HUES6 (cell line): ENCODE measurements around the gene SULT1A3.
A peak's percentile ranks its signal among the peaks of the same experiment; 100 is the strongest.
"Not testable (repeated sequence)": the region's sequence is repeated elsewhere in the genome, so short reads cannot be mapped to it uniquely, and the experiment has no call there.

ENCODE experiments used
- H3K27ac ChIP-seq: 2 replicates; pipeline ENCODE4 v1.7.0; 2013; ENCODE audit warnings: low read depth, mild to moderate bottlenecking, low read length, inconsistent platforms
- H3K27me3 ChIP-seq: 2 replicates; pipeline ENCODE4 v1.6.1; 2013; ENCODE audit warnings: low read length; ENCODE audit not compliant: control insufficient read depth, insufficient read depth
- H3K36me3 ChIP-seq: 2 replicates; pipeline ENCODE4 v1.6.1; 2013; ENCODE audit warnings: low read length; ENCODE audit not compliant: control insufficient read depth, insufficient read depth
- H3K4me1 ChIP-seq: 2 replicates; pipeline ENCODE4 v1.6.1; 2013; ENCODE audit warnings: low read length; ENCODE audit not compliant: control insufficient read depth, insufficient read depth
- H3K4me3 ChIP-seq: 2 replicates; pipeline ENCODE4 v1.5.1; 2013; ENCODE audit warnings: low read depth, low read length
- H3K9ac ChIP-seq: one replicate; pipeline ENCODE4 v1.6.1; 2013; ENCODE audit warnings: mild to moderate bottlenecking, low read length
- H3K9me3 ChIP-seq: 2 replicates; pipeline ENCODE4 v1.6.1; 2013; ENCODE audit warnings: low read depth, low read length; ENCODE audit not compliant: control insufficient read depth, insufficient read depth

Gene SULT1A3

GRCh38 chr16:30187971-30188561 is 11.0 kb upstream of the SULT1A3 start:
- Histone ChIP-seq H3K27ac (no peak overlapping the region), H3K27me3 (peaks cover 12% of the 10 kb centered on the region), H3K4me3 (no peak overlapping the region), H3K36me3 (no peaks in the 10 kb centered on the region), H3K9me3 (no peaks in the 10 kb centered on the region), H3K4me1 (peaks cover 5% of the 10 kb centered on the region), H3K9ac (no peak overlapping the region)

GRCh38 chr16:30191158-30191557 is 7.9 kb upstream of the SULT1A3 start:
- not testable (repeated sequence) for H3K36me3 ChIP-seq, H3K9me3 ChIP-seq, H3K4me1 ChIP-seq, H3K4me3 ChIP-seq, H3K27me3 ChIP-seq, H3K27ac ChIP-seq, H3K9ac ChIP-seq

- H3K36me3 ChIP-seq, H3K27ac ChIP-seq, H3K4me3 ChIP-seq, H3K9ac ChIP-seq, H3K4me1 ChIP-seq, H3K9me3 ChIP-seq, H3K27me3 ChIP-seq: not testable (repeated sequence)
These were observed 6.0 kb upstream of the SULT1A3 start for GRCh38 chr16:30193098-30193497.

DNA sequence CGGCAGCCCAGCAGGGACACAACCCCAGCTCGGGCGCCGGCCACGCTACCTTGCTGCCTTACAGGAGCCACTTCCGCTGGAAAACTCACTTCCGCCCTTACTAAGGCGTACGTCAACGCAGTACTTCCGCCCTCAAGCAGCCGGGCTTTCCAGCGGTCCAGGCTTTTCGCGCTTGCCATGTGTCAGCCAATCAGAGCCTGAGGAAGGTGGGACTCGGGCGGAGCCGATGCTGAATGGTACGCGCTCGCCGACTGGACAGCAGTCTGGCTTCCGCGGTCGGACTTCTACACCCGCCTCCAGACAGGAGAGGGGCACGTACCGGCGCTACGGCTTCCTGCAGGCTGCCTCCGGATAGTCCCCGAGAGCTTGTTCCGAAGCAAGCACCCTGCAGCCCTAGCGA is 5.4 kb upstream of the SULT1A3 start, which contains the start of the genes BOLA2B and SLX1A:
TSS of gene BOLA2B (minus strand) at position 52 of the 400 bp plus-strand sequence. CDS start 71 bp downstream, outside the sequence.
TSS of gene SLX1A (plus strand) at position 261 of the 400 bp plus-strand sequence. CDS start 210 bp downstream, outside the sequence.
- not testable (repeated sequence) for H3K27ac ChIP-seq, H3K9me3 ChIP-seq, H3K4me1 ChIP-seq, H3K27me3 ChIP-seq, H3K9ac ChIP-seq, H3K36me3 ChIP-seq
- peak within 1 kb of the TSS; percentile 58 for H3K4me3 ChIP-seq

GRCh38 chr16:30194172-30194925 is 4.7 kb upstream of the SULT1A3 start:
- H3K36me3 ChIP-seq, H3K9ac ChIP-seq, H3K27ac ChIP-seq, H3K4me1 ChIP-seq, H3K27me3 ChIP-seq, H3K9me3 ChIP-seq: not testable (repeated sequence)
- H3K4me3 ChIP-seq, result peak overlapping the region; percentile 58

DNA sequence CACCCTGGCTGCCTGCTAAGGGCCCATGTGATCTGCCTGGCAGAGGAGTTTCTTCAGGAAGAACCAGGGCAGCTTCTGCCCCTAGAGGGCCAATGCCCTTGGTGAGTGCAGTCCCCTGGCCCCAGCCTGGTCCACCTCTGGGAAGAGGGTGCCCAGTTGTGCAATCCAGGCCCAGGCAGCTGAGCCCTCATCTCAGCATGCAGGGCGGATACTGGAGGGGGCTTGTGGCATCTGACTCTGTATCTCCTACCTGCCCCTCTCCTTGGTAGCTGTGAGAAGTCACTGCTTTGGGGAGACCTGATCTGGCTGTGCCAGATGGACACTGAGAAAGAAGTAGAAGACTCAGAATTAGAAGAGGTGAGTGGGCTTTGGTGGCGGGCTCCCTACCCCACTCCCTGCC is 2.1 kb upstream of the SULT1A3 start:
- not testable (repeated sequence) for H3K27ac ChIP-seq, H3K9me3 ChIP-seq, H3K36me3 ChIP-seq, H3K4me1 ChIP-seq, H3K27me3 ChIP-seq, H3K9ac ChIP-seq, H3K4me3 ChIP-seq

GRCh38 chr16:30199608-30200343 is 721 bp downstream of the SULT1A3 start:
- H3K36me3 ChIP-seq, H3K4me1 ChIP-seq, H3K27me3 ChIP-seq, H3K9me3 ChIP-seq, H3K27ac ChIP-seq, H3K4me3 ChIP-seq, H3K9ac ChIP-seq: not testable (repeated sequence)

DNA sequence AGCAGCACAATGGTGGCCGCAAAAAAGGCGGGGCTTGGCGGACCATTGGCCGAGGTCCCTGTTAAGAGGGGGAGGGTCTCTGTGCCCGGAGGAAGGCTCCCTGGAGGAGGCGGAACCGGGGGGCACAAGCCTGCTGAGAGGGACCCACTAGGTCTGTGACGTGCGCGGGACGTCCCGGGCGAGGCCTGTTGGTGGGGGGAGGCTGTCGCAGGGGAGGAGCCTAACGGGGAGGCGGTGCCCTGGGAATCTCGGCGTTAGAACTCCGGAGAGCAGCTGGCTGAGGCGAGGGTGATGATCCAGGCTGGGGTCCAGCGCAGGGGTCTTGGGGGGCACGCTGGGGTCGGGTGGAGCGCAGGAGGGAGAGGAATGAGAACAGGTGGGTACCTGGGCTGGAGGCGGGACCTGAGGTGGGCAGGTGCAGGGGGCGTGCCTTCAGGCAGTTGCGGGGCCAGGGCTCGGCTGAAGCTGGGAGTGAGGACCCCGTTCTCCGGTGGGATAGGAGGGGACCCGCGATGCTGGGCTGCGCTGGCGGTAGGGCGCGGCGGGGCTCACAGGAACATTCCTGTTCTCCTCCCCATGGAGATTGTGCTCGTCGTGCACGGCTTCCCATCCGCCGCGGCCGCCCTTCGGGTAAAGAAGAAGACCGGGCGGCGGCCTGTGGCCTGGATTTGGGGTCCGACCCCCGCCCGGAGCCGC is 6.6 kb downstream of the SULT1A3 start:
- not testable (repeated sequence) for H3K9ac ChIP-seq, H3K9me3 ChIP-seq

DNA sequence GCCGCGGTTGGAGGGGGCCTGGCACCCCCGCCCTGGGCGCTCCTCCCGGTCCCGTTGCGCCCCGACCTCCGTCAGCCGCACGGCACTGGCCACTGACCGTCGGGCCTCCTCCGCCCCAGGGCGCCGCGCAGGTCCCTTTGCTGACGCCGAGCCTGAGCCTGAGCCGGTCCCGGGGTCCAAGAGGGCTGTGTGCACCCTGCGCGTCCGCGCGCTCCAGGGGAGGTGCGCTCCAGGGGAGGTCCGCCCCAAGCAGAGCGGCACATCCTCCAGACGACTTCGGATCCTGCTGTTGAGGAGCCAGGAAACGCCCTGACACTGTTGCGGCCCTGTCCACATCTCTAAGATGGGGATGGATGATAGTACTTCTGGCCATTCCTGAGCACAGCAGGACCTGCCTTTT is 7.2 kb downstream of the SULT1A3 start:
- H3K27ac ChIP-seq, H3K4me1 ChIP-seq, H3K9ac ChIP-seq, H3K9me3 ChIP-seq, H3K36me3 ChIP-seq, H3K27me3 ChIP-seq: not testable (repeated sequence)
- peak overlapping the region; percentile 57 for H3K4me3 ChIP-seq

More for the DNA sequence above, 6.6 kb downstream of the SULT1A3 start:
- H3K36me3 ChIP-seq, H3K4me1 ChIP-seq, H3K27me3 ChIP-seq, H3K27ac ChIP-seq: not testable (repeated sequence)
- H3K4me3 ChIP-seq, result peak overlapping the region; percentile 57

GRCh38 chr16:30207063-30207704 is 8.1 kb downstream of the SULT1A3 start:
- not testable (repeated sequence) for H3K27ac ChIP-seq, H3K4me1 ChIP-seq, H3K36me3 ChIP-seq, H3K9ac ChIP-seq, H3K27me3 ChIP-seq, H3K4me3 ChIP-seq, H3K9me3 ChIP-seq
